ENCODE data around the gene CAMTA1.

CAMTA1 gene

GRCh38 chr1:6957341-6957740 lies 172.1 kb downstream of the CAMTA1 start:
- no peaks in the 10 kb centered on the region for H3K4me1 ChIP-seq (ENCODE audit: low read length)
- no peak overlapping the region for H3K4me2 ChIP-seq (ENCODE audit: low read depth, low read length)
- no peak overlapping the region for H3K27ac ChIP-seq (ENCODE audit: low read length)

GRCh38 chr1:6958407-6959030 lies 173.3 kb downstream of the CAMTA1 start:
- Histone ChIP-seq H4K20me1 (ENCODE audit: insufficient read depth, low read length) (no peaks in the 10 kb centered on the region), H3K79me2 (ENCODE audit: low read length) (no peaks in the 10 kb centered on the region), H3K9ac (ENCODE audit: low read length) (no peak overlapping the region), H2AFZ (ENCODE audit: low read length) (no peak overlapping the region), H3K36me3 (replicated peaks; ENCODE audit: insufficient read depth, low read length) (no peaks in the 10 kb centered on the region), H3K4me1 (ENCODE audit: low read length) (no peaks in the 10 kb centered on the region), H3F3A (ENCODE audit: insufficient read depth, low read length) (no peaks in the 10 kb centered on the region), H3K9me2 (replicated peaks; ENCODE audit: insufficient read depth, low read length) (no peaks in the 10 kb centered on the region), H3K4me3 (ENCODE audit: low read length) (no peak overlapping the region), H3K27ac (ENCODE audit: low read length) (no peak overlapping the region), H3K27me3 (replicated peaks; ENCODE audit: insufficient read depth, low read length) (peaks cover 11% of the 10 kb centered on the region; the same call in 1 of the 2 replicates), H3K9me3 (replicated peaks; ENCODE audit: insufficient read depth, low read length) (no peaks in the 10 kb centered on the region), H3K4me2 (ENCODE audit: low read depth, low read length) (no peak overlapping the region)
- no peak for TF ChIP-seq EZH2phosphoT487 (IDR thresholded peaks at IDR 0.05; ENCODE audit: low read length)
- TF ChIP-seq, protein P1, sequence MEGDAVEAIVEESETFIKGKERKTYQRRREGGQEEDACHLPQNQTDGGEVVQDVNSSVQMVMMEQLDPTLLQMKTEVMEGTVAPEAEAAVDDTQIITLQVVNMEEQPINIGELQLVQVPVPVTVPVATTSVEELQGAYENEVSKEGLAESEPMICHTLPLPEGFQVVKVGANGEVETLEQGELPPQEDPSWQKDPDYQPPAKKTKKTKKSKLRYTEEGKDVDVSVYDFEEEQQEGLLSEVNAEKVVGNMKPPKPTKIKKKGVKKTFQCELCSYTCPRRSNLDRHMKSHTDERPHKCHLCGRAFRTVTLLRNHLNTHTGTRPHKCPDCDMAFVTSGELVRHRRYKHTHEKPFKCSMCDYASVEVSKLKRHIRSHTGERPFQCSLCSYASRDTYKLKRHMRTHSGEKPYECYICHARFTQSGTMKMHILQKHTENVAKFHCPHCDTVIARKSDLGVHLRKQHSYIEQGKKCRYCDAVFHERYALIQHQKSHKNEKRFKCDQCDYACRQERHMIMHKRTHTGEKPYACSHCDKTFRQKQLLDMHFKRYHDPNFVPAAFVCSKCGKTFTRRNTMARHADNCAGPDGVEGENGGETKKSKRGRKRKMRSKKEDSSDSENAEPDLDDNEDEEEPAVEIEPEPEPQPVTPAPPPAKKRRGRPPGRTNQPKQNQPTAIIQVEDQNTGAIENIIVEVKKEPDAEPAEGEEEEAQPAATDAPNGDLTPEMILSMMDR (IDR thresholded peaks at IDR 0.05; ENCODE audit: low read length) = no peak
- TF ChIP-seq EZH2 (optimal IDR thresholded peaks at IDR 0.05; ENCODE audit: low read depth, low read length) = no peak
- DNase-seq = no peak

More at GRCh38 chr1:6957341-6957740, 172.1 kb downstream of the CAMTA1 start:
- Histone ChIP-seq H3K27me3 (replicated peaks; ENCODE audit: insufficient read depth, low read length) (peaks cover 11% of the 10 kb centered on the region; the same call in 1 of the 2 replicates), H3F3A (ENCODE audit: insufficient read depth, low read length) (no peaks in the 10 kb centered on the region), H3K36me3 (replicated peaks; ENCODE audit: insufficient read depth, low read length) (no peaks in the 10 kb centered on the region), H3K9me2 (replicated peaks; ENCODE audit: insufficient read depth, low read length) (no peaks in the 10 kb centered on the region), H4K20me1 (ENCODE audit: insufficient read depth, low read length) (no peaks in the 10 kb centered on the region), H3K9me3 (replicated peaks; ENCODE audit: insufficient read depth, low read length) (no peaks in the 10 kb centered on the region), H3K9ac (ENCODE audit: low read length) (no peak overlapping the region), H3K79me2 (ENCODE audit: low read length) (no peaks in the 10 kb centered on the region), H3K4me3 (ENCODE audit: low read length) (no peak overlapping the region), H2AFZ (ENCODE audit: low read length) (no peak overlapping the region)
- TF ChIP-seq EZH2phosphoT487 (IDR thresholded peaks at IDR 0.05; ENCODE audit: low read length) (no peak), EZH2 (optimal IDR thresholded peaks at IDR 0.05; ENCODE audit: low read depth, low read length) (no peak)
- TF ChIP-seq, protein P1 (IDR thresholded peaks at IDR 0.05; ENCODE audit: low read length) = no peak
- no peak for DNase-seq

DNA sequence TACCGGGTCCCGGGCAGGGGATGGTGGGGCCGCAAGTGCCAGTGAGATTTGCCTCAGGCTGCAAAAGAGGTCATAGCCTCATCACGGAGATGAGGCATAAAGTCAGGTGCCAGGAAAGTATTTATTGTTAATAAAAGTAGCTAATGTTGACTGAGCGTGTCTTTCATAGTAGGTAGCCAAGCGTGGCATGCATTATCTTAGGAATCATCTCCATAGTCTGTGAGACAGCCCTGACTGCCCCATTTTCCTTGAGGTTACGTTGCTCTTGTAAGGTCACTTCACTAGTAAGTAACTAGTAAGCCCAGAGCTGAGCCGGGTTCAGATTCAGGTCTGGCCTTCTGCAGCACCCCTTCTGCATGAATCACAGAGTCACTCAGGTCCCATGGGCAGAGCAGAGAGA lies 174.2 kb downstream of the CAMTA1 start:
- no peak for DNase-seq
- H3K9me3 ChIP-seq (replicated peaks; ENCODE audit: insufficient read depth, low read length) = no peaks in the 10 kb centered on the region
- peaks cover 18% of the 10 kb centered on the region; the same call in 1 of the 2 replicates for H3K27me3 ChIP-seq (replicated peaks; ENCODE audit: insufficient read depth, low read length)
- no peak overlapping the region for H3K9ac ChIP-seq (ENCODE audit: low read length)
- no peaks in the 10 kb centered on the region for H3K9me2 ChIP-seq (replicated peaks; ENCODE audit: insufficient read depth, low read length)
- TF ChIP-seq EZH2phosphoT487 (IDR thresholded peaks at IDR 0.05; ENCODE audit: low read length) = no peak
- TF ChIP-seq EZH2 (optimal IDR thresholded peaks at IDR 0.05; ENCODE audit: low read depth, low read length) = no peak
- H3K27ac ChIP-seq (ENCODE audit: low read length) = no peak overlapping the region
- H2AFZ ChIP-seq (ENCODE audit: low read length) = no peak overlapping the region
- no peak overlapping the region for H3K4me2 ChIP-seq (ENCODE audit: low read depth, low read length)
- H3K36me3 ChIP-seq (replicated peaks; ENCODE audit: insufficient read depth, low read length) = no peaks in the 10 kb centered on the region
- H3K79me2 ChIP-seq (ENCODE audit: low read length) = no peaks in the 10 kb centered on the region
- no peak overlapping the region for H3K4me3 ChIP-seq (ENCODE audit: low read length)
- no peaks in the 10 kb centered on the region for H3K4me1 ChIP-seq (ENCODE audit: low read length)
- no peaks in the 10 kb centered on the region for H3F3A ChIP-seq (ENCODE audit: insufficient read depth, low read length)
- no peaks in the 10 kb centered on the region for H4K20me1 ChIP-seq (ENCODE audit: insufficient read depth, low read length)

DNA sequence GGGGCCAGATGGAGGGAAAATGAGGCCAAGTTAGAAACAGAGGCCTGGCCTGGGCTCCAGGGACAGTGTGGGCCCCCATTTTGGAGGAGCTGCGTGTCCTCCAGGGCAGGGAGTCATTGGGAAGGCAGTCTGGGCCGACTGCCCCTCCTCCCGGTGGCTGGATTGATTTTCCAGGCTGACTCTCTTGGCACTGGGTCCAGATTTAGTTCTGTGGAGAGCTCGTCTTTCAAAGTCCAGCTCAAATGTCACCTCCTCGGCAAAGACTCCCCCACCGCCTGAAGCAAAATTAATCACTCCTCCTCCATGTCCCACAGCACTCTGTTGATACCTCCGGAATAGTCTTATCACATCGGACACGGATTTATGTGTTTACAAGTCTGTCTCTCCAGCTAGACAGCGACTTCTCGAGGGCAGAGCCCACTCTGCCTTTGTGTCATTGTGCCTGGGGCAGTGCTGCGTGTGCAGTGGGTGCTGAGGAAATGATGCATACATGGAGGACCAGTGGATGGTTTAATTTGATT lies 175.1 kb downstream of the CAMTA1 start:
- H3K4me3 ChIP-seq (ENCODE audit: low read length) = no peak overlapping the region
- H3K27me3 ChIP-seq (replicated peaks; ENCODE audit: insufficient read depth, low read length) = peaks cover 26% of the 10 kb centered on the region
- no peaks in the 10 kb centered on the region for H4K20me1 ChIP-seq (ENCODE audit: insufficient read depth, low read length)
- no peaks in the 10 kb centered on the region for H3K9me2 ChIP-seq (replicated peaks; ENCODE audit: insufficient read depth, low read length)
- TF ChIP-seq, protein P1 (IDR thresholded peaks at IDR 0.05; ENCODE audit: low read length) = no peak
- TF ChIP-seq EZH2phosphoT487 (IDR thresholded peaks at IDR 0.05; ENCODE audit: low read length) (no peak), EZH2 (optimal IDR thresholded peaks at IDR 0.05; ENCODE audit: low read depth, low read length) (no peak)
- no peaks in the 10 kb centered on the region for H3F3A ChIP-seq (ENCODE audit: insufficient read depth, low read length)
- DNase-seq = no peak
- H2AFZ ChIP-seq (ENCODE audit: low read length) = no peak overlapping the region
- H3K9me3 ChIP-seq (replicated peaks; ENCODE audit: insufficient read depth, low read length) = no peaks in the 10 kb centered on the region
- H3K36me3 ChIP-seq (replicated peaks; ENCODE audit: insufficient read depth, low read length) = no peaks in the 10 kb centered on the region
- H3K27ac ChIP-seq (ENCODE audit: low read length) = no peak overlapping the region
- H3K79me2 ChIP-seq (ENCODE audit: low read length) = no peaks in the 10 kb centered on the region
- H3K4me1 ChIP-seq (ENCODE audit: low read length) = no peaks in the 10 kb centered on the region
- H3K9ac ChIP-seq (ENCODE audit: low read length) = no peak overlapping the region
- H3K4me2 ChIP-seq (ENCODE audit: low read depth, low read length) = no peak overlapping the region
